ENCODE data around the gene CCT5.
"Not testable (repeated sequence)": the region's sequence is repeated elsewhere in the genome, so short reads cannot be mapped to it uniquely, and the experiment has no call there.

CCT5 gene

DNA sequence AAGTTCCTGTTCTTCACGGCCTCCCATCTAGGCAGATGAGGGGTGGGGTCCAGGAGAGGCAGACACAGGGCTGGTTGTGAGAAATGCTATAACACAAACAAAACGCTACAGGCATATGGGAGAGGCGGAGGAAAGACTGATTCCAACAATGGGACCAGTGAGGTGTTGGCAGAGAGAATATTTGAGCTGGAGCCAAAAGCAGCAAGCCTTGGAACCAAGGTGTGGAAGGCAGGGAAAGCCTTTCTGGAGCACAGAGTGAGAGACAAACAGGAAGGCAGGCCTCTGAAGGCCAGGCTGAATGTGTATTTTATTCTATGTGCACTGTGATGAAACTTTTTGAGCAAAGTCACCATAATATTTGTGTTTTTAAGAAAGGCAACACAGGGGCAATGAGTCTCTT lies 3.3 kb upstream of the CCT5 start:
- DNase-seq (ENCODE audit: low spot score), result no peak

DNA sequence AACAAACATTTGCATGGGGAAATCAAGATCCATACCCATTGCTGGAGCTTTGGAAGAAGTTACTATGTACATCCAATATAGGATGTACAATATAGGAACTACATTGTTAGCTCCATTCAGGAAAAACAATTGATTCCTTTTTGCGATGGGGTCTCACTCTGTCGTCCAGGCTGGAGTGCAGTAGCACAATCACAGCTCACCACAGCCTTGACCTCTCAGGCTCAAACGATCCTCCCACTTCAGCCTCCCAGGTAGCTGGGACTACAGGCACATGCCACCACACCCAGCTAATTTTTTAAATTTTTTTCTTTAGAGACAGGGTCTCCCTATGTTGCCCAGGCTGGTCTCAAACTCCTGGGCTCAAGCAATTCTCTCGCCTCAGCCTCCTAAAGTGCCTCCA lies 2.9 kb upstream of the CCT5 start:
- not testable (repeated sequence) for DNase-seq (ENCODE audit: low spot score)

DNA sequence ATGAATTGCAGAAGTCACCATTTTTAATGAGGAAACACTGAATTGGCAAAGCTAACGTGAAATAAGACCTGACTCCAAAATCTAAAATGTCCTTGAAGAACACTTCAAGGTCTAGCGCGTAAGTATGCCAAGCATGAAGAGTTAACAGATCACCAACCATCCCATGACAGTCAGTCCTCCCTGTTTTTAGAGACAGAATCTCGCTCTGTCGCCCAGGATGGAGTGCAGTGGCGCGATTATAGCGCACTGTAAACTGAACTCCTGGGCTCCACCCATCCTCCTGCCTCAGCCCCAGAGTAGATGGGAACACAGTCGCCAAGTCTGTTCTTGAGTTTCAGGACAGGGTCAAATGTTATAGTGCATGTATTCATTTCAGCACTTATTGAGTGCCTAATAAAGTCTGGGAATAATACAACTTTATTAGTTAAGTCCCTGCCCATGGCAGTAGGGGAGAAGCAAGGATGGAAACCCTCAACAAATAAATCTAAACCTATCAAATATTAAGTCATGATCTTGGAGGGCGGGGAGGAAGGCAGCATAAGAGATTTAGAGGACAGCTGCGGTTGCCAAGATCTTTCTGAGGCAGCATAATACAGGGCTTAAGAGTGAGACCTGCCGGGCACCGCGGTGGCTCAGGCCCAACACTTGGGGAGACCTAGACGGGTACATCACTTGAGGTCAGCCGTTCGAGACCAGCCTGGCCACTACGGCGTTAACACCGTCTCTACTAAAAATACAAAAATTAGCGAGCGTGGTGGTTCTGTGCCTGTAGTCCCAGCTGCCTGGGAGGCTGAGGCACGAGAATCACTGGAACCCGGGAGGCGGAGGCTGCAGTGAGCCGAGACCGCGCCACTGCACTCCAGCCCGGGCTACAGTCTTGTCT lies 1.5 kb upstream of the CCT5 start:
- DNase-seq (ENCODE audit: low spot score), result no peak

DNA sequence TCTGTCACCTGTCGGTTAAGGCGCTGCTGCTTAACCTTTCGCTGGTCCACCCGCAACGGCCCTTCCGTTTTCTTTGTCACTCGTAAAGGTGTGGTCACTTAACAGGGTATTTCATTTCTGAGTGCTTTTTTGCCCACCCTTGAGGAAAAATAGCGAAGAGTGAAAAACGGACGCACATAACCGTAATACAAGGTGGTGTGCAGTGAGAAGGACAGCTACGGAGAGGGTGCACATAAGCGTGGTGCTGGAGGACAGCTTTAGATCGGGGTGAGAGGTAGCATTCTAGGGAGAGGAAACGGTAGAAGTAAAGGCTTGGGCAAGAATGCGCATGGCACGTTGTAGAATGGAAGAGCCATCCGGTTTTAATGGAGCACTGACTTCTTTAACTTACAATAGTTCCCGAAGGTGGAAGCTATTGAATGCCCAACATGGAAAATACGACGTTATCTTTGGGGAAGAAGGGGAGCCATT lies 761 bp downstream of the CCT5 start:
- DNase-seq (ENCODE audit: low spot score), result no peak

DNA sequence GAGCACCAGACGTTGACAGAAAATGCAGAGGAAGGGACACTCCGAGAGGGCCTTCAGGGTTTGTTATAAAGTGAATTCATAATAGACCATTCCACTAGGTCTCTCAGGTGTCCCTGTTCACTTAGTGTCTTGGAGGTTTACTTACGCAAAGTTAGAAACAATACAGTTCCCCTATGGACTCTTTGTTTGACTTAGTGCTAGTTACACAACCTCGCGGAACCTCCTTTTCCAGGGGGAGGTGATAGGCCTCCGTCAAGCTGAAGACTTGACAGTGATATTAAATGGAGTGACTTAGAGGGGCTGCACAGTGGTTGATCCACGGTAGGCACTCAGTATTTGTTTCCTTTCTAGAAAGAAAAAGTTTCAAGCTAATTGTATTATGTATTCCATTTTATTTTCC lies 1.3 kb downstream of the CCT5 start:
- DNase-seq (ENCODE audit: low spot score), result no peak

DNA sequence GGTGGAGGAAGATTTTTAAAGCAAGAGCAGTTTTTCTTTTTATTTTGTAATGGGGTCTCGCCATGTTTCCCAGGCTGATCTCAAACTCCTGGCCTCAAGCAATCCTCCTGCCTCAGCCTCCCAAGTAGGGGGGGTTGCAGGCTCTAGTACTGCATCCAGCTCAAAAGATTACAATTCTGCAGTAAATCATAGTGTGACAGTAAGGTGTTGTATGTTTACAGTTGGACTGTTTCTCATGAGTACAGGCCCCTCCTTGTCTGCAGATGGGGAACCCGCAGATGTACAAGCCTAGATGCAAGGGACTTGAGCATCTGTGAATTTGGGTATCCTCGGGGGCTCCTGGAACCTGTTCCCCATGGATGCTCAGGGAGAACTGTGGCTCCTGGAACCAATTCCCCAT lies 3.3 kb downstream of the CCT5 start:
- DNase-seq (ENCODE audit: low spot score), result no peak

DNA sequence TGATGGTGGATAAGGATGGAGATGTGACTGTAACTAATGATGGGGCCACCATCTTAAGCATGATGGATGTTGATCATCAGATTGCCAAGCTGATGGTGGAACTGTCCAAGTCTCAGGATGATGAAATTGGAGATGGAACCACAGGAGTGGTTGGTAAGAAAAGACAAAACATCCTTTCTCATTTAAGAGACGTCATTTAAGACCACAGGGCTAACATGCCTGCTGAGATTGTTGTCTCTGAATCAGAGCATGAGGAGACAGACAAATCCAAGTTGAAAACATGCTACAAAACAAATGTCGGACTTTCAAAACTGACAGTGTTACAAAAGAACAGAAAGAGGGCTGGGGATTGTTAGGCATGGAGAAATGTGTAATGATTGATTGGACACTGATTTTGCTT lies 4.6 kb downstream of the CCT5 start:
- no peak for DNase-seq (ENCODE audit: low spot score)

DNA sequence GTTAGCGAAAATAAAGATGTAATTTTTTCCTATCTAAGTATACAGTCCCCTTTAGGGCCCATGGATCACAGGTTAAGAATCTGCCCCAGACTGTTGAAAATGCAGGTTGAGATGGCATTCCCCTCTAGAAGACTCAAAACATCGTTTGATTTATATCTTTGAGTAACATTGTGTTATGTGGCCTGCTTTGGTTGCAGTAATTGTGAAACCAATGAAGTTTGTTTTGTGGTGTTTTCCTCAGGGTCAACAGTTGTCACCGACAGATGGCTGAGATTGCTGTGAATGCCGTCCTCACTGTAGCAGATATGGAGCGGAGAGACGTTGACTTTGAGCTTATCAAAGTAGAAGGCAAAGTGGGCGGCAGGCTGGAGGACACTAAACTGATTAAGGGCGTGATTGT lies 7.8 kb downstream of the CCT5 start:
- DNase-seq (ENCODE audit: low spot score), result no peak

DNA sequence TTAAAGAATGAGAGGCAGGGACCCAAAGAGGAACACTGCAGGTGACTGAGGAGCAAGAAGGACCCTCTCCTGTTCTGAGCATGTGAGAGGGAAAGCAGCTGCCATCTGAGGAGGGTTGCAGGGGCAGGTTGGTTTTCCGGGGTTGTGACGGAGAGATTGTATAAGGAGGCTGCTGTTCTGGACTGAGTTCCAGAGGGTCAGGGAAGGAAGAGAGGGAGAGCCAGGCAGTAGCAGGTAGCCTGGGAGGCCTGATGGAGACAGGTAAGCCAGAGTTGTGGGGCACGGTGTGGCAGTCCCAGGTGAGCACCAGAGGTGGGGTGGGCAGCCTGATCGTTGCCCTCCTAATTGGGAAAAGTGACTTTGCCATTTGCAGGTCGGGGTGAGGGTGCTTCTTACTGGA lies 9.8 kb downstream of the CCT5 start:
- no peak for DNase-seq (ENCODE audit: low spot score)

DNA sequence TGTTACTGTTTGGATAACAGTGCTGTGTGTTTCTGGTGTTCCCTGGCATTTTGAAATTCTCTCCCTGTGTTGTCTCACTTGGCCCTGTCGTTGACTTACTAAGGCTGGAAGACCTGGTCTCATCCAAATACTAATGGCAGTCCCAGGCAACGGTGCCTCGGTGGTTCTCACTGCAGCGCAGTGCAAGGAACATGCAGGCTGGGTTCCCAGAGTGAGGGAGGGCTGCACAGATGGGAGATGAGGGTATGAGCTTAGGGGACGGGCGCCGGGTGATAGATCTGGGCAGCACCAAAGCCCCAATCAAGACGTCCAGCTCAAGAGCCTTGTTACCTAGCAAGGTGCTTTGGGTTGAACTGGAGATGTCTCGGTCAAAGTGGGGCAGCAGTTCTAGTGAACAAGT lies 11.0 kb downstream of the CCT5 start:
- DNase-seq (ENCODE audit: low spot score), result no peak

DNA sequence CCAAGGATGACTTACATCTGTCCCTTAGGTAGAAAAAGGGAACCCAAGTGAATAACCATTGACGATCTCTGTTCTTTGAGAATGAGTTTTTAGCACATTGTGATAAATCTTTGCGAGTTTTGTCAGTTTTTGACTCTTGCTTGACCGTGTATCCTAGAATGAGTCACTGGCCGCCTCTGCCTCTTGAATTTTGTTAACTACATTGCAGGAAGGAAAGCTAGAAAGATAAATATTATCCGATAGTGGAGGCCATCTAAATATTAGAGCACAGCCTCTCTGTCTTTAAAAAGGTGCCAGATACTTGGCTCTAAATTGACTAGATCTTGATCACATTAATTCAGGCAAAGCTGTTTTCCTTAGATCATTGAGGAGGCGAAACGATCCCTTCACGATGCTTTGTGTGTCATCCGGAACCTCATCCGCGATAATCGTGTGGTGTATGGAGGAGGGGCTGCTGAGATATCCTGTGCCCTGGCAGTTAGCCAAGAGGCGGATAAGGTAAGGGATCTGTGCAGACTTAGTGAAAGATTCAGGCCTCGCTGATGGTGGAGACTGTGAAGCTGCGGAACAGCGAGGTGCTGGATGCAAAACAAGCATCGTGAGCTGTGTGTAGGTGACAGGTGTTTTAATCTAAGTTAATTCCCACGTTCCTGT lies 12.2 kb downstream of the CCT5 start:
- DNase-seq (ENCODE audit: low spot score), result no peak

DNA sequence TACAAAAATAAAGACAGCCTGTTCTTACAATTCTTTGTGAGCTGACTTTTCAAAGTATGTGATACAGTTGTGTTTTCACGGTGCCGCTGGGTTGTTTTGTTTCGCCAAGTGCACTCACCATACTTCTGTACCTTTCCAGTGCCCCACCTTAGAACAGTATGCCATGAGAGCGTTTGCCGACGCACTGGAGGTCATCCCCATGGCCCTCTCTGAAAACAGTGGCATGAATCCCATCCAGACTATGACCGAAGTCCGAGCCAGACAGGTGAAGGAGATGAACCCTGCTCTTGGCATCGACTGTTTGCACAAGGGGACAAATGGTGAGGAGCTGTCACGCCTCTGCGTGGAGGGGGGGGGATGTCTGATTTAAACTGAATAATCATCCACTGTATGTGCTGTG lies 12.9 kb downstream of the CCT5 start:
- DNase-seq (ENCODE audit: low spot score), result no peak

DNA sequence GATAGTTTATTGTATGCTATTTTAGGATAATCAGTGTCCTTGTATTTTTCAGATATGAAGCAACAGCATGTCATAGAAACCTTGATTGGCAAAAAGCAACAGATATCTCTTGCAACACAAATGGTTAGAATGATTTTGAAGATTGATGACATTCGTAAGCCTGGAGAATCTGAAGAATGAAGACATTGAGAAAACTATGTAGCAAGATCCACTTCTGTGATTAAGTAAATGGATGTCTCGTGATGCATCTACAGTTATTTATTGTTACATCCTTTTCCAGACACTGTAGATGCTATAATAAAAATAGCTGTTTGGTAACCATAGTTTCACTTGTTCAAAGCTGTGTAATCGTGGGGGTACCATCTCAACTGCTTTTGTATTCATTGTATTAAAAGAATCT lies 14.5 kb downstream of the CCT5 start:
- DNase-seq (ENCODE audit: low spot score), result no peak

DNA sequence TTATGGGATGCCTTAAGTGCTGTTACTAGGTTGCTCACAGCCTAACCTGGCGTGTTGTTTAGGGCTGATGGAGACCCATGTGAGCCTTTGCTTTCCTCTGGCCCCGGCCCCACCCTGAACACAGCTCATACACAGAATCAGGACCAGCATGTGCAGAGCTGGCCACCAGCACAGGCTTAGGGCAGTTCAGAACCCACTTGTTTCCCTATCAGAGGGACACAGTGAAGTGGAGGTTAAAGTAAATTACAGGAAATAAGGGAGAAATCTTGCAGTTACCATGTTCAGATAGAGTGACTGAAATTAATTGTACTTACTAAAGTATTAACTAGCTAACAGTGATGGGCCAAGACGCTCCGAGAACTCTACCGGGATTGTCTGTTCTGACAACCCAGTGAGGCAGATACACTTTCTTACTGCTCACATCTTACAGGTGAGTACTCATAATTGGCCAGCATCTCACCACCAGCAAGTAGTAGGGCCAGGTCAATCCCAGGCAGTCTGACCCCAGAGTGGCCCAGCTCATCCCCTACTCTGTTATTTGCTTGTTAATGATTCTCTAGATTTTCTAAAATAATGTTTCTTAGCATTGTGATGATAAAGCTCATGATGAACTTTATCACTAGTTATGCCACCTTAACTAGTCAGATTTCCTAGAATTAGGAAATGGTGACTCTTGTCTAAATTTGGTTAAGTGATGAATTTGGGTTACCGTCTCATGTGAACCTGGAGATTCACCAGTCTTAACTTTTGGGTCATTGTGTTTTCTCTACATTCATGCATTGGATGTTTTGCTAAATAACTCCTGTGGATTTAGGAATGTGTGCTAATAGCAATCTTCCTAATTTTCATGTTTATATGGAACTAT lies 15.4 kb downstream of the CCT5 start:
- DNase-seq (ENCODE audit: low spot score), result no peak

DNA sequence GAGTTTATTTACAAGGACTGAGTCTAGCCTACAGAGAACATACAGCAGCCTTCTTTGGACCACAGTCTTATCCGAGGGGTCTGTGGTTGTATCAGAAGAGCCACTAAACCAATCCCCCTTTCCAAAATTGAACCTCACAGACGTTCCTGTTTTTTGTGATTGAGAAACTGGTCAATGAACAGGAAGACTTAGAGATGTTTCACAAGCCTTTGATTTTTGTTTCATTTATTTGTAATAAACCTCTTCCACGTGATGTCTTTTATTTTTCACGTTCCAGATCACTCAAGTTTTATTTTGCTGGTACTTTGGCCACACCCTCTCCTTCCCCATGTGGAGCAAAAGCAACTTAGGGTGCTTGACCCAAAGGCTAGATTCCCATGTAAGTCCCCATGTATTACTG lies 16.1 kb downstream of the CCT5 start:
- no peak for DNase-seq (ENCODE audit: low spot score)

DNA sequence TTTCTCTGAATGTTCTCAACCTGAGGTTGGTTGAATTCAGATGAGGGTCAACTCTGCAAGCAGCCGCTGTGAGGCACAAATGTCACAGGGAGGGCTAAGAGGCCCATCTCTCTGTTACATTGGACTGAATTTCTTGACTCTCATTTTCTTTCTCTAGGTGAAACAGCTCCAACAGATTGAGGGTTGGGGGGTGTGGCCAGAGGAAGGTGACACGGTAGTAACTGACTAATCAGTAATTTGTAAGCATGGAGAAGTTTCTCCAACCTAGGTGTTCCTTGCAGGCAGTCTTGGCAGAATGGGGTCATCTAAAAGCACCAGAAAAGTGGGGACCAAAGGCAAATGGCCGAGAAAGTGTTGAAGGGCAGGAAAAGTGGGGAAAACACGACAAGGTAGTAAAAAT lies 16.8 kb downstream of the CCT5 start:
- no peak for DNase-seq (ENCODE audit: low spot score)

DNA sequence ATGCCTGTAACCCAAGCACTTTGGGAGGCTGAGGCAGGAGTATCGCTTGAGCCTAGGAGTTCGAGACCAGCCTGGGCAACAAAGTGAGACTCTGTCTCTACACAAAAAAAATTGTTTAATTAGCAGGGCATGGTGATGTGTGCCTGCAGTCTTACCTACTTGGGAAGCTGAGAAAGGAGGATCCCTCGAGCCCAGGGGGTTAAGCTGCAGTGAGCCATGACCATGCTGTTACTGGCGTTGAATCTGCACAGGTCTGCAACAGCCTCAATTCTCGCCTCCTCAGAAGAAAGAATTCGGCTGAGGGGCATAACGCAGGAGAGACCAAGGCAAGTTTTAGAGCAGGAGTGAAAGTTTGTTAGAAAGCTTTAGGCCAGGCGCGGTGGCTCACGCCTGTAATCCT lies 18.0 kb downstream of the CCT5 start:
- DNase-seq (ENCODE audit: low spot score), result no peak

DNA sequence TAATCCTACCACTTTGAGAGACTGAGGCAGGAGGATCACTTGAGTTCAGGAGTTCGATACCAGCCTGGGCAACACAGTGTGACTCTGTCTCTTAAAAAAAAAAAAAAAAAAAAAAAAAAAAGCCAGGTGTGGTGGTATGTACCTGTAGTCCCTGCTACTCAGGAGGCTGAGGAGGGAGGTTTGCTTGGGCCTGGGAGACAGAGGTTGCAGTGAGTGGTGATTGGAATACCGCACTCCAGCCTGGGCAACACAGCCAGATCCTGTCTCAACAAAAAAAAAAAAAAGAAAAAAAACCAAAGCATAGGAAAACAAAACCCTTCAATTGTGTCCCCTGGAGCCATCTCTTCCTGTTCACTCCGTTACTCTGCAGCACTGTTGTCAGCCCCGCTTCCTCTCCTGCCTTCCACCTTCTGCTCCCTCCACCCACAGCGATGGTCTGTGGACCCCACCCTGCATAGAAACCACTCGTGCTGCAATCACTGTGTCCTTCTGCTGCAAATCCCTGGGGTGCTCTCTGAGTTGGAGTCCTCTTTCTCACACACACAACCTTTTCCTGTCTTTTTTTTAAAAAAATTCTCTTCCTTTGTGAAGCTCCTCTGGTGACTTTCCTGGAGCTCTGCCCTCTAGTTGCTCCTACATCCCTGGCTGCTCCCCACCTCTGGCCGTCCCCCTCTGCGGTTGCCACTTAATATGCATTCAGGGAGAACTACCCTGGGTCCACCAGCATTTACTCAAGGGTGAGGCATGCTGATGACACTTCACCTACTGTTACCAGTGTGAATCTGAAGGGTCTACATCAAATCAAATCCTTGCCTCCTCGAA lies 22.2 kb downstream of the CCT5 start:
- no peak for DNase-seq (ENCODE audit: low spot score)

DNA sequence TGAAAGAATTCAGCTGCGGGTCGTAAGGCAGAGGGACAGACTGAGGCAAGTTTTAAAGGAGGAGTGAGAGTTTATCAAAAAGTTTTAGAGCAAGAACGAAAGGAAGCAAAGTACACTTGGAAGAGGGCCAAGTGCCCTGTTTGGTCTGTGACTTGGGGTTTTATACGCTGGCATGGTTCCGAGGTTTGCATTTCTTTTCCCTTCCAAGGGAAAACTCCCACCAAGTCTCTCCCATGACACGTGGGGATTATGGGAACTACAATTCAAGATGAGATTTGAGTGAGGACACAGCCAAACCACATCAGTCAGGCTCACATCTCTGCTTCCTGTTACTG lies 22.8 kb downstream of the CCT5 start:
- not testable (repeated sequence) for DNase-seq (ENCODE audit: low spot score)

DNA sequence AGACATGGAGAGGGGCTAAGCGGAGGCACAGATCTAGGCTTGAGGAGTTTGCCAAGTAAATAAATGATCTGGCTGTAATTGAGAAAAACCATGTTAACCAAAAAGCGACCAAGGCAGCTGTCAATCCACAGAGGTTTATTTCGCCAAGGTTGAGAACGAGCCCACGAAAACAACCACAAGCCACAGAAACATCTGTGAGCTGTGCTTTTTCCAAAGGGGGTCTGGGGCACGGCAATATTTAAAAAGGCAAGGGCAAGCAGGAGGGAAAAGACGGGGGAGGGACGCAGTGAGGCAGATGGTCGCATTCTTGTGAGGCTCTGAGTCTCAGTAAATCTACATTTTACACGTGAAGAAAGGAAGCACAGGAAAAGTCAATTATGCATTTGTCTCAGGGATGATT lies 25.4 kb downstream of the CCT5 start:
- no peak for DNase-seq (ENCODE audit: low spot score)

DNA sequence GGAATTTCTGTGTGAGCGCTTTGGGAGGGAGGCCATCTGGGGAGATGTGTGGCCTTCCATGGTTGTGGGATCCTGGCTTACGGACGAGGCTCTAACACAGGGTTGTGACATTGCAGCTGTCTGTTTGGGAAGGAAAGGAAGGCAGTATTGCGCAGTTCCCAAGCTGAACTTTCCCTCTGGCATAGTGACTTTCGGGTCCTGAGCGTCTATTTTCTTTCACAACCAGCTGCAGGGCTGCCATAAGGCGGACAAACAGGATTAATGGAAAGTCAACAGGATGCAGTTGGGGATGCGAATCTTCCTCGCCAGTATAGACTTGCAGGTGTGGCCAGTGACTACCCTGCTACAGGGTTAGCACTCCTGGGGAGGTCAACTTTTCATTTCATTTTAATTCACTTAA lies 25.9 kb downstream of the CCT5 start:
- no peak for DNase-seq (ENCODE audit: low spot score)

DNA sequence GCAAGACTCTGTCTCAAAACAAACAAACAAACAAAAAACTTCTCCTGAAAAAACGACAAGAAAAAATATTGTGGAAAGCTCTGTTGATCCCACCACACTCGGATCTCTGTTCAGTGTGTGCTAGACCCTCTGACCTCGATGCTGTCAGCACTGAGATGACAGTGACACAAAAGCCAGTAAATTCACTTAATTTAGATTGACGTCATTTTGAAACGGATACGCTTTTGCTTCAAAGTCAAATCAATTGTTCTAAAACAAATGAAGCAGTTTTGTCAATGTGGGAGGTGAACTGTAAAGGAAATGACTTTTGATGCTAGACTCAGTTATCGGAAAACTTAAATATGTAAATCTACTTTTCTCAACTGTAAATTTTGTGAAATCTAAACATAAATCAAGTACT lies 26.6 kb downstream of the CCT5 start:
- DNase-seq (ENCODE audit: low spot score), result no peak

Measured in SK-N-DZ (cell line).